GM19372 (cell line): Measurements from ENCODE around the gene ATL3.
"Not testable (repeated sequence)": the region's sequence is repeated elsewhere in the genome, so short reads cannot be mapped to it uniquely, and the experiment has no call there.

Source experiments
- ATAC-seq: cut with Tn5 transposase; IDR thresholded peaks from one replicate; pipeline ENCODE4 v1.9.1; 2021; ENCODE audit warnings: mild to moderate bottlenecking, low read depth, moderate library complexity; ENCODE audit not compliant: unreplicated experiment

ATL3 gene

GRCh38 chr11:63671322-63672155 lies at the start of gene ATL3:
Gene ATL3 (minus strand): TSS chr11:63671376. CDS start chr11:63671335, 41 bp downstream.
- peak; percentile 83 for ATAC-seq

GRCh38 chr11:63720611-63721010 lies 49.4 kb upstream of the ATL3 start:
- ATAC-seq, result no peak

GRCh38 chr11:63719987-63720386 lies 48.8 kb upstream of the ATL3 start:
- ATAC-seq, result no peak

- no peak for ATAC-seq
Measured at GRCh38 chr11:63719001-63719400, 47.8 kb upstream of the ATL3 start.

GRCh38 chr11:63716046-63716445 lies 44.9 kb upstream of the ATL3 start:
- no peak for ATAC-seq

- no peak for ATAC-seq
Measured at GRCh38 chr11:63713766-63714165, 42.6 kb upstream of the ATL3 start.

- ATAC-seq, result no peak
Measured at GRCh38 chr11:63711838-63712237, 40.7 kb upstream of the ATL3 start.

GRCh38 chr11:63710476-63711217 lies 39.5 kb upstream of the ATL3 start:
- ATAC-seq, result no peak

GRCh38 chr11:63709336-63709884 lies 38.2 kb upstream of the ATL3 start:
- no peak for ATAC-seq

GRCh38 chr11:63708764-63709163 lies 37.6 kb upstream of the ATL3 start:
- ATAC-seq, result no peak

- ATAC-seq, result no peak
Measured at GRCh38 chr11:63705526-63705925, 34.4 kb upstream of the ATL3 start.

GRCh38 chr11:63699896-63700295 lies 28.7 kb upstream of the ATL3 start:
- no peak for ATAC-seq

- no peak for ATAC-seq
Measured at GRCh38 chr11:63698976-63699733, 28.0 kb upstream of the ATL3 start.

GRCh38 chr11:63694596-63694995 lies 23.4 kb upstream of the ATL3 start:
- no peak for ATAC-seq

GRCh38 chr11:63687845-63688244 lies 16.7 kb upstream of the ATL3 start:
- ATAC-seq, result no peak

GRCh38 chr11:63686926-63687325 lies 15.8 kb upstream of the ATL3 start:
- ATAC-seq, result no peak

GRCh38 chr11:63685158-63685721 lies 14.1 kb upstream of the ATL3 start:
- ATAC-seq, result not testable (repeated sequence)

- ATAC-seq, result no peak
Measured at GRCh38 chr11:63683133-63683991, 12.2 kb upstream of the ATL3 start.
